GM18870 (cell line): ENCODE measurements around the gene TAS2R42.

Experiments used
- ATAC-seq: cut with Tn5 transposase; IDR thresholded peaks from one replicate; pipeline ENCODE4 v1.9.1; 2021; ENCODE audit warnings: moderate library complexity; ENCODE audit not compliant: unreplicated experiment

The TAS2R42 gene

GRCh38 chr12:11147420-11147819, 39.3 kb downstream of the TAS2R42 start:
- ATAC-seq = no peak

DNA sequence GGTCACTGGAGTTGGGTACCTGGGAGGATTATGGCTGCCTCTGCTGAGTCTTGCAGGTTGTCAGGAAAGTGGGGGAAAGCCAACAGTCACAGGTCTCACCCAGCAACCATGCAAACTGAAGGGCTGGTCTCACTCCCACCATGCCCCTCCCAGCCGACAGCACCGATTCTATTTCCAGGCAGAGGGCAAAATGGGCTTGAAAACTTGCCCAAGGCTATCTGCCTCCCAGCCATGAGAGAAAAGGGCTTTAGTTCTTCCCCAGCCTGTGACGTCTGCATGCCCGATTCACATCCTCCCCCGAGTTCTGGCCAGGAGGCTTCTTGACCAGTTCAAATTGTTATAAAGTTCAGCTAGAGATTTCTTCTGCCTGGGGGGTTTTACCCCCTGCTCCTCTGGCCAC, 42.4 kb downstream of the TAS2R42 start:
- ATAC-seq = no peak

DNA sequence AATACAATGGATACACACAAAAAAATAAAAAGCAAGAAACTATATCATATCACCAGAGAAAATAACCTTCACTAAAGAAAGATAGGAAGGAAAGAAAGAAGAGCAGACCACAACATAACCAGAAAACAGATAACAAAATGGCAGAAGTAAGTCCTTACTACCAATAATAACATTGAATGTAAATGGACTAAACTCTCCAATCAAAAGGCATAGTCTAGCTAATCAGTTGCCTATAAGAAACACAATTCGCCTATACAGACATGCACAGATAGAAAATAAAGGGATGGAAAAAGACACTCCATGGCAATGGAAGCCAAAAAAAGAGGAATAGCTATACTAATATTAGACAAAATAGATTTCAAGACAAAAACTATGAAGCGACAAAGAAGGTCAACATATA, 43.4 kb downstream of the TAS2R42 start:
- ATAC-seq = no peak

DNA sequence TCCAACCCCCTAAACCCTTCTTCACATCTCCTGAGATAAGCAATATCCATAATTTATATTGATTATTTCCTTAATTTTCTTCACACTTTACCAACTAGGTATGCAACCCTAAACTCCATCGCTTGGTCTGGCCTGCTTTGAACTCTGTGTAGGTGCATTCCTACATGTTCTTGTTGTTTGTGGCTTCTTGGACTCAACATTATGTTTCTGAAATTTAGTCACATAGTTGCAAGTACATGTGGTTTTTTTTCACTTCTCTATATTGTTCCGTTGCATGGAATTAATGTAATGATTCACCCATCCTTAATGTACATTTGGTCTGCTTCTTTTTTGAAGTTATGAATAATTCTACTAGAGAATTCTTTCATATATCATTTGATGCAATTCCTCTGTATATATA, 50.7 kb downstream of the TAS2R42 start:
- no peak for ATAC-seq
